GM18868 (cell line): Measurements from ENCODE around the gene IL20RB.

Experiments
- ATAC-seq: cut with Tn5 transposase; IDR thresholded peaks from one replicate; pipeline ENCODE4 v1.9.1; 2021; ENCODE audit warnings: mild to moderate bottlenecking, moderate library complexity; ENCODE audit not compliant: unreplicated experiment

The IL20RB gene

GRCh38 chr3:137026701-137027100, 68.9 kb downstream of the IL20RB start:
- ATAC-seq = no peak

GRCh38 chr3:137032465-137033120, 74.8 kb downstream of the IL20RB start:
- ATAC-seq = peak; percentile 91

GRCh38 chr3:137035631-137036030, 77.8 kb downstream of the IL20RB start:
- ATAC-seq = peak; percentile 56

- ATAC-seq = no peak
These were observed 81.8 kb downstream of the IL20RB start for GRCh38 chr3:137039570-137039969.

GRCh38 chr3:137041251-137041650, 83.5 kb downstream of the IL20RB start:
- ATAC-seq = no peak

GRCh38 chr3:137041686-137042085, 83.9 kb downstream of the IL20RB start:
- ATAC-seq = no peak

- ATAC-seq = no peak
These were observed 89.0 kb downstream of the IL20RB start for GRCh38 chr3:137046747-137047146.

- no peak for ATAC-seq
These were observed 89.5 kb downstream of the IL20RB start for GRCh38 chr3:137047240-137047639.

- ATAC-seq = no peak
These were observed 92.5 kb downstream of the IL20RB start for GRCh38 chr3:137050281-137050680.

- no peak for ATAC-seq
These were observed 94.5 kb downstream of the IL20RB start for GRCh38 chr3:137052298-137052697.
